Colonic mucosa (tissue), 4 donors: Measurements from ENCODE around the gene ZNF576. TPM values are rescaled to one million over a fixed set of nuclear protein-coding genes. Genes with fewer than 3 reads are reported as not detected.

Source experiments
- DNase-seq: peaks from one replicate; pipeline ENCODE4 v3.0.0-alpha.2; 2020
- H3K27ac ChIP-seq: fragments of 200-600 bp; one replicate; pipeline ENCODE4 v1.8.0; 2021
- H3K27me3 ChIP-seq: fragments of 200-600 bp; one replicate; pipeline ENCODE4 v1.8.0; 2021
- H3K36me3 ChIP-seq: fragments of 200-600 bp; one replicate; pipeline ENCODE4 v1.8.0; 2021
- H3K4me1 ChIP-seq: fragments of 200-600 bp; one replicate; pipeline ENCODE4 v1.8.0; 2021; ENCODE audit warnings: mild to moderate bottlenecking
- H3K4me3 ChIP-seq: fragments of 200-600 bp; one replicate; pipeline ENCODE4 v1.8.0; 2021
- H3K9ac ChIP-seq, 2 donors: one replicate each; pipeline ENCODE4 v1.7.0; 2013; ENCODE audit warnings: control low read depth in 2 of 2, low read depth in 2 of 2, low read length in 2 of 2
- H3K9me3 ChIP-seq: fragments of 200-600 bp; one replicate; pipeline ENCODE4 v1.8.0; 2021
- intact Hi-C: fragments of 100-400 bp; cut with DNase I; formaldehyde crosslinking; loops from one replicate; pipeline ENCODE4 v1.14.1; 2022
- total RNA-seq, 2 donors: library from RNA; stranded (reverse); fragmentation: NEBNext Ultra II Directional in 1 of 2; extraction: Animal tissue kit (Norgen Biotek cat#: 25700) in 1 of 2; gene quantifications; one replicate each; pipeline ENCODE4 v1.2.1, GENCODE V29; 2021
- TF ChIP-seq, protein P1 (sequence below): fragments of 200-600 bp; IDR thresholded peaks from one replicate; pipeline ENCODE4 v1.8.0; 2022; ENCODE audit warnings: antibody characterized with exemption, mild to moderate bottlenecking
- donor health status: healthy.
- donor health status: DM: no; HTN: no; CAD: no.
- donor health status: DM: no; HTN: no; CAD: no.

Gene ZNF576
- total RNA-seq, 2 donors from 2014 or later: 15.4 to 27.1 TPM

DNA sequence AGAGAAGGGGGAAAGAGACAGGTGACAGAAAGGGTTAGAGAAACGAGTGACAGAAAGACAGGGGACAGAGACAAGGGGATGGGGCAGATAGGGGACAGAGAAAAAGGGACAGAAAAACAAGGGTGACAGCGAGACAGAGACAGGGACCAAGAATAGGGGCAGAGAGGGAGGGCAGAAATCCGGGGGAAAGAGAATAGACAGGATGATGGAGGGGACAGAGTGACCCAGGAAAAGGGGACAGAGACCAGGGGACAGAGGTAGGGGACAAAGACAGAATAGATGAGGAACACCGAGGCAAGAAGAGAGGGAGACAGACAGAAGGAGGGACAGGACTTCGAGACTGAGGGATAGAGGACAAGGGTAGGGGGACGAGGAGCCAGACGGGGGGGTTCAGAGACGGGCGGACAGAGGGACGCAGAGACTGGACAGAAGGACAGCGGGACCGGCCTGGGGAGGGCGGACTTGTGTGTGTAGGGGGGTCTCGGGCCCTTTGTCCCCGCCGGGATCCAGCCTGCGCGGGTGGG lies 42.7 kb downstream of the ZNF576 start:
- Histone ChIP-seq H3K27me3 (no peaks in the 10 kb centered on the region), H3K9ac (peak overlapping the region in 1 of 2 donors; percentile 43), H3K27ac (no peak overlapping the region), H3K4me3 (no peak overlapping the region), H3K9me3 (no peaks in the 10 kb centered on the region), H3K36me3 (no peaks in the 10 kb centered on the region), H3K4me1 (no peaks in the 10 kb centered on the region)
- intact Hi-C loops: no loop called here
- TF ChIP-seq, protein P1, sequence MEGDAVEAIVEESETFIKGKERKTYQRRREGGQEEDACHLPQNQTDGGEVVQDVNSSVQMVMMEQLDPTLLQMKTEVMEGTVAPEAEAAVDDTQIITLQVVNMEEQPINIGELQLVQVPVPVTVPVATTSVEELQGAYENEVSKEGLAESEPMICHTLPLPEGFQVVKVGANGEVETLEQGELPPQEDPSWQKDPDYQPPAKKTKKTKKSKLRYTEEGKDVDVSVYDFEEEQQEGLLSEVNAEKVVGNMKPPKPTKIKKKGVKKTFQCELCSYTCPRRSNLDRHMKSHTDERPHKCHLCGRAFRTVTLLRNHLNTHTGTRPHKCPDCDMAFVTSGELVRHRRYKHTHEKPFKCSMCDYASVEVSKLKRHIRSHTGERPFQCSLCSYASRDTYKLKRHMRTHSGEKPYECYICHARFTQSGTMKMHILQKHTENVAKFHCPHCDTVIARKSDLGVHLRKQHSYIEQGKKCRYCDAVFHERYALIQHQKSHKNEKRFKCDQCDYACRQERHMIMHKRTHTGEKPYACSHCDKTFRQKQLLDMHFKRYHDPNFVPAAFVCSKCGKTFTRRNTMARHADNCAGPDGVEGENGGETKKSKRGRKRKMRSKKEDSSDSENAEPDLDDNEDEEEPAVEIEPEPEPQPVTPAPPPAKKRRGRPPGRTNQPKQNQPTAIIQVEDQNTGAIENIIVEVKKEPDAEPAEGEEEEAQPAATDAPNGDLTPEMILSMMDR: no peak
- DNase-seq: no peak

GRCh38 chr19:43639519-43640423 lies 43.4 kb downstream of the ZNF576 start, which contains the start of gene CADM4:
TSS of gene CADM4 (minus strand) at chr19:43639850. CDS start at chr19:43639790, 60 bp downstream.
- Histone ChIP-seq H3K9me3 (no peaks in the 10 kb centered on the region), H3K4me1 (no peaks in the 10 kb centered on the region), H3K36me3 (no peaks in the 10 kb centered on the region), H3K27ac (no peak within 1 kb of the TSS), H3K4me3 (peak within 1 kb of the TSS; percentile 32), H3K27me3 (no peaks in the 10 kb centered on the region), H3K9ac (peak within 1 kb of the TSS; percentile 12 to 43)
- TF ChIP-seq, protein P1: no peak
- DNase-seq: peak; percentile 45
- intact Hi-C loops: no loop called here

DNA sequence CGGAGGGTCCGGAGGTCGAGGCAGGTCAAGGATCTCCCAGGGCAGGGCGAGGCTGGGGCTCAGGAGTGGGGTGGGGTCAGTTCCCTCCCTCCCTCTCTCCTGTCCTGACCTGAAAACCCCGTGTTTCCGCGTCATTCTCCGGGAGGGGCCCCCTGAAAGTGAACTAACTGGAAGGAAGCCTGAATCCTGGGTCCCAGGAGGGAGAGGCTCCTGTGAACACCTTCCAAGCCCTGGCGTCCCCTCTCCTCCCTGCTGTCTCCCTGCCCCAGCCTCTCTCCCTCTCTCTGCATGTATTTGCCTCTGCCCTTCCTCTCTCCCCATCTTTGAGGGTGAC lies 44.0 kb downstream of the ZNF576 start:
- Histone ChIP-seq H3K27ac (no peak overlapping the region), H3K9ac (peak overlapping the region in 1 of 2 donors; percentile 28), H3K36me3 (no peaks in the 10 kb centered on the region), H3K4me1 (no peaks in the 10 kb centered on the region), H3K4me3 (peak overlapping the region; percentile 32), H3K27me3 (no peaks in the 10 kb centered on the region), H3K9me3 (no peaks in the 10 kb centered on the region)
- intact Hi-C loops: no loop called here
- DNase-seq: no peak
- TF ChIP-seq, protein P1: no peak

DNA sequence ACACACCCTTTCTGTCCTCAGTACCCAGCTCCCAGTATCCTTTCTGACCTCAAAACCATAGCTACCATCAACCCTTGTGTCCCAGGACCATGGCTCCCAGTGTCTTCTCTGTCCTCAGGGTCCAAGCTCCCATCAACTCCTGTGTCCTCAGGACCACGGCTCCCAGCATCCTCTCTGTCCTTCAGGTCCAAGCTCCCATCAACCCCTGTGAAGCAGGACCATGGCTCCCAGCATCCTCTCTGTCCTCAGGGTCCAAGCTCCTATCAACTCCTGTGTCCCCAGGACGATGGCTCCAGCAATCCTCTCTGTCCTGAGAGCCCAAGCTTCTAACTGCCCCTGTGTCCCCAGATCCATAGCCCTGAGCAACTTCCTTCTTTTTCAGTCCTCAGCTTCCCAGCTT lies 44.9 kb downstream of the ZNF576 start:
- Histone ChIP-seq H3K4me1 (no peaks in the 10 kb centered on the region), H3K9ac (no peak overlapping the region), H3K27ac (no peak overlapping the region), H3K4me3 (no peak overlapping the region), H3K36me3 (no peaks in the 10 kb centered on the region), H3K9me3 (no peaks in the 10 kb centered on the region), H3K27me3 (no peaks in the 10 kb centered on the region)
- no peak for DNase-seq
- intact Hi-C loops: no loop called here
- TF ChIP-seq, protein P1: no peak

- no peaks in the 10 kb centered on the region for H3K4me1 ChIP-seq
- intact Hi-C loops: no loop called here
- no peak overlapping the region for H3K4me3 ChIP-seq
- DNase-seq: no peak
- H3K9ac ChIP-seq: no peak overlapping the region
- H3K27me3 ChIP-seq: no peaks in the 10 kb centered on the region
- H3K27ac ChIP-seq: no peak overlapping the region
- H3K9me3 ChIP-seq: no peaks in the 10 kb centered on the region
- TF ChIP-seq, protein P1: no peak
- H3K36me3 ChIP-seq: no peaks in the 10 kb centered on the region
These were observed 46.1 kb downstream of the ZNF576 start for GRCh38 chr19:43642531-43642930.
